IMR-90 (cell line): ENCODE results near the gene HFE. TPM values are rescaled to one million over a fixed set of nuclear protein-coding genes. Genes with fewer than 3 reads are reported as not detected.

Source experiments
- ATAC-seq: fragments of 200-7000 bp; cut with Tn5 transposase; 2 replicates; pipeline ENCODE4 v1.9.1; 2020; ENCODE audit warnings: low read depth, mild to moderate bottlenecking, moderate library complexity
- BruUV-seq: library from RNA; stranded (reverse); fragments of 400-500 nt; replicated peaks from 2 replicates; lab custom pipeline; 2021; lab: Mats Ljungman, UMichigan
- CTCF ChIA-PET: fragments of 300-600 bp; formaldehyde crosslinking; extraction: SDS; loops from one replicate; lab custom pipeline; 2021; ENCODE audit warnings: antibody characterized with exemption; lab: Yijun Ruan, JAX
- POLR2A ChIA-PET: fragments of 300-600 bp; sonication (Branson Sonifier 250); formaldehyde crosslinking; loops from one replicate; lab custom pipeline; 2022; ENCODE audit warnings: antibody characterized with exemption; ENCODE audit not compliant: unreplicated experiment; lab: Charles Lee
- DNase-seq: peaks from one replicate; pipeline ENCODE4 v3.0.0; 2013
- H2AFZ ChIP-seq: replicated peaks from 2 replicates; pipeline ENCODE3; 2013; ENCODE audit warnings: low read length, mild to moderate bottlenecking; ENCODE audit not compliant: poor library complexity
- H2AK5ac ChIP-seq: 2 replicates; pipeline ENCODE4 v1.6.1; 2013; ENCODE audit warnings: low read depth, low read length, inconsistent platforms
- H2AK9ac ChIP-seq: replicated peaks from 2 replicates; pipeline ENCODE3; 2013; ENCODE audit warnings: mild to moderate bottlenecking, low read depth, low read length, moderate library complexity; ENCODE audit not compliant: poor library complexity
- H2BK120ac ChIP-seq: 2 replicates; pipeline ENCODE4 v1.6.1; 2013; ENCODE audit warnings: low read depth, low read length, inconsistent platforms
- H2BK15ac ChIP-seq: 3 replicates; pipeline ENCODE4 v1.6.1; 2013; ENCODE audit warnings: low read depth, low read length, inconsistent platforms
- H2BK20ac ChIP-seq: 2 replicates; pipeline ENCODE4 v1.6.1; 2013; ENCODE audit warnings: low read depth, mild to moderate bottlenecking, inconsistent platforms, low read length, moderate library complexity
- H2BK5ac ChIP-seq: 2 replicates; pipeline ENCODE4 v1.6.1; 2013; ENCODE audit warnings: mild to moderate bottlenecking, low read depth, low read length, inconsistent platforms; ENCODE audit not compliant: poor library complexity, severe bottlenecking
- H3K14ac ChIP-seq: replicated peaks from 2 replicates; pipeline ENCODE4 v1.6.1; 2013; ENCODE audit warnings: low read depth, low read length, inconsistent platforms
- H3K18ac ChIP-seq: 2 replicates; pipeline ENCODE4 v1.6.1; 2013; ENCODE audit warnings: low read depth, low read length, control low read depth
- H3K23ac ChIP-seq: 2 replicates; pipeline ENCODE4 v1.6.1; 2013; ENCODE audit warnings: low read depth, low read length, inconsistent platforms
- H3K27ac ChIP-seq: 2 replicates; pipeline ENCODE4 v1.5.1; 2013; ENCODE audit warnings: mild to moderate bottlenecking, control low read depth, low read length; ENCODE audit not compliant: insufficient read depth
- H3K27me3 ChIP-seq: 2 replicates; pipeline ENCODE4 v1.6.1; 2013; ENCODE audit warnings: low read length; ENCODE audit not compliant: control insufficient read depth, insufficient read depth
- H3K36me3 ChIP-seq: 2 replicates; pipeline ENCODE4 v1.6.1; 2013; ENCODE audit warnings: low read length, mixed read lengths; ENCODE audit not compliant: control insufficient read depth, insufficient read depth
- H3K4ac ChIP-seq: 2 replicates; pipeline ENCODE4 v1.6.1; 2013; ENCODE audit warnings: low read depth, low read length, inconsistent platforms
- H3K4me1 ChIP-seq: 2 replicates; pipeline ENCODE4 v1.6.1; 2013; ENCODE audit warnings: low read length, mixed read lengths; ENCODE audit not compliant: control insufficient read depth, insufficient read depth
- H3K4me2 ChIP-seq: 2 replicates; pipeline ENCODE4 v1.6.1; 2013; ENCODE audit warnings: low read depth, mild to moderate bottlenecking, control low read depth, low read length, moderate library complexity
- H3K4me3 ChIP-seq: 2 replicates; pipeline ENCODE4 v1.5.1; 2013; ENCODE audit warnings: low read depth, mild to moderate bottlenecking, control low read depth, low read length, moderate library complexity; ENCODE audit not compliant: insufficient read depth
- H3K56ac ChIP-seq: 2 replicates; pipeline ENCODE4 v1.6.1; 2013; ENCODE audit warnings: low read length, inconsistent platforms; ENCODE audit not compliant: insufficient read depth; ENCODE audit errors: extremely low read depth
- H3K79me1 ChIP-seq, 2 experiments: 2 replicates each; pipeline ENCODE4 v1.6.1; 2013; ENCODE audit warnings: low read length in 2 of 2, inconsistent platforms in 1 of 2, low read depth in 1 of 2
- H3K9ac ChIP-seq: 2 replicates; pipeline ENCODE4 v1.6.1; 2013; ENCODE audit warnings: low read depth, low read length, control low read depth
- H3K9me1 ChIP-seq: 2 replicates; pipeline ENCODE4 v1.6.1; 2013; ENCODE audit warnings: low read length, inconsistent platforms; ENCODE audit not compliant: insufficient read depth
- H3K9me3 ChIP-seq: 2 replicates; pipeline ENCODE4 v1.6.1; 2013; ENCODE audit warnings: low read length; ENCODE audit not compliant: control insufficient read depth, insufficient read depth
- H4K20me1 ChIP-seq: 2 replicates; pipeline ENCODE4 v1.6.1; 2013; ENCODE audit warnings: low read length, inconsistent platforms; ENCODE audit not compliant: insufficient read depth
- H4K5ac ChIP-seq: 2 replicates; pipeline ENCODE4 v1.6.1; 2013; ENCODE audit warnings: mild to moderate bottlenecking, low read depth, low read length, control low read depth
- H4K8ac ChIP-seq, 2 experiments: 2 replicates each; pipeline ENCODE4 v1.6.1; 2013; ENCODE audit warnings: low read depth in 2 of 2, low read length in 2 of 2, control low read depth in 1 of 2, inconsistent platforms in 1 of 2
- H4K91ac ChIP-seq: 2 replicates; pipeline ENCODE4 v1.6.1; 2013; ENCODE audit warnings: low read depth, low read length, inconsistent platforms; ENCODE audit not compliant: insufficient read depth
- CEBPB ChIP-seq: IDR thresholded peaks from 2 replicates; pipeline ENCODE4 v1.6.1; 2012; ENCODE audit warnings: low read depth, low read length, improper control_type of control experiment
- CTCF ChIP-seq: conservative IDR thresholded peaks from 2 replicates; pipeline ENCODE4 v1.5.1; 2012; ENCODE audit warnings: mild to moderate bottlenecking, low read depth, low read length, improper control_type of control experiment
- ELK1 ChIP-seq: fragments of 150-350 bp; IDR thresholded peaks from 2 replicates; pipeline ENCODE4 v1.6.1; 2016; ENCODE audit warnings: low read depth, mild to moderate bottlenecking, low read length, moderate library complexity, borderline replicate concordance
- FOS ChIP-seq: fragments of 150-350 bp; IDR thresholded peaks from 2 replicates; pipeline ENCODE4 v1.6.1; 2016; ENCODE audit warnings: low read depth, low read length
- MAZ ChIP-seq: IDR thresholded peaks from 2 replicates; pipeline ENCODE4 v1.6.1; 2012; ENCODE audit warnings: low read depth, mild to moderate bottlenecking, low read length, improper control_type of control experiment, moderate library complexity, borderline replicate concordance
- MXI1 ChIP-seq: IDR thresholded peaks from 2 replicates; pipeline ENCODE4 v1.6.1; 2012; ENCODE audit warnings: low read depth, mild to moderate bottlenecking, low read length, moderate library complexity, borderline replicate concordance
- NFE2L2 ChIP-seq: fragments of 150-350 bp; IDR thresholded peaks from 2 replicates; pipeline ENCODE4 v1.6.1; 2016; ENCODE audit warnings: low read depth, mild to moderate bottlenecking, low read length
- POLR2A ChIP-seq: IDR thresholded peaks from 2 replicates; pipeline ENCODE4 v1.6.1; 2012; ENCODE audit warnings: mild to moderate bottlenecking, low read depth, low read length
- RAD21 ChIP-seq: IDR thresholded peaks from 2 replicates; pipeline ENCODE4 v1.6.1; 2012; ENCODE audit warnings: low read length, improper control_type of control experiment
- RFX5 ChIP-seq: IDR thresholded peaks from 2 replicates; pipeline ENCODE4 v1.8.0; 2012; ENCODE audit warnings: low read depth, mild to moderate bottlenecking, low read length, moderate library complexity
- SMC3 ChIP-seq: fragments of 150-350 bp; IDR thresholded peaks from 2 replicates; pipeline ENCODE4 v1.6.1; 2016; ENCODE audit warnings: low read depth, mild to moderate bottlenecking, antibody characterized with exemption, low read length, moderate library complexity
- WGBS, 2 experiments: methylation state at CpG; one replicate each; pipeline versions ENCODE4 v1.1.5 to v1.1.7; 2013; ENCODE audit warnings: missing lambda C conversion rate in 2 of 2; ENCODE audit not compliant: insufficient read length in 1 of 2; ENCODE audit errors: extremely low coverage in 2 of 2; 5-methylcytosine and 5-hydroxymethylcytosine counted together
- dilution Hi-C: fragments of 300-500 bp; cut with HindIII; formaldehyde crosslinking; loops from one replicate; pipeline ENCODE4 v1.14.3; 2018; ENCODE audit warnings: low sequenced_read_pairs; ENCODE audit not compliant: unreplicated experiment
- in situ Hi-C: fragments of 300-500 bp; cut with MboI; formaldehyde crosslinking; loops from 3 replicates; pipeline ENCODE4 v1.14.3; 2019; ENCODE audit warnings: low sequenced_read_pairs, inconsistent platforms, mixed read lengths
- intact Hi-C: fragments of 100-400 bp; cut with micrococcal nuclease; formaldehyde crosslinking; loops from 2 replicates; pipeline ENCODE4 v1.10.0; 2022
- polyA plus RNA-seq, 3 experiments: library from polyadenylated mRNA; depleted of rRNA; stranded (reverse); fragments of >200 nt; gene quantifications; 2 replicates each; pipeline ENCODE4 v1.2.3, GENCODE V29; 2012; ENCODE audit warnings: low replicate concordance in 1 of 3
- total RNA-seq: library from RNA; depleted of rRNA; stranded (reverse); fragments of >200 nt; gene quantifications from 2 replicates; pipeline ENCODE4 v1.2.3, GENCODE V29; 2012

Gene HFE
- total and polyA plus RNA-seq, 2 of the 4 experiments (the other 2 are of a cell fraction), result 14.9 to 15.7 TPM

- peaks cover 0 to 21% of the 10 kb centered on the region in 2 experiments; a peak in 3 of 4 replicates for H3K79me1 ChIP-seq
- ChIA-PET CTCF (interaction anchor here (1.4 to 1.9 kb wide), 3 partner anchors 22 to 59 kb away, joined by 3 to 7 read pairs (median 4); a partner anchor contains a TSS), POLR2A (interaction anchor here (0.6 to 4.9 kb wide), 18 partner anchors 9 to 1747 kb away, joined by 3 to 95 read pairs (median 8); a partner anchor contains a TSS)
- in situ Hi-C loops, result no loop called here
- H3K4ac ChIP-seq, result peak overlapping the region; percentile 49
- H3K4me2 ChIP-seq, result peak overlapping the region; percentile 73
- H4K91ac ChIP-seq, result peak overlapping the region; percentile 35; the same call in 1 of the 2 replicates
- H2AK5ac ChIP-seq, result no peak overlapping the region
- no peaks in the 10 kb centered on the region for H3K9me3 ChIP-seq
- no peak for TF ChIP-seq NFE2L2
- TF ChIP-seq RAD21, result no peak
- no peak for TF ChIP-seq POLR2A
- no peak for TF ChIP-seq CEBPB
- no peak for TF ChIP-seq ELK1
- TF ChIP-seq SMC3, result no peak
- TF ChIP-seq MXI1, result no peak
- TF ChIP-seq MAZ, result no peak
- no peak for TF ChIP-seq FOS
- no peak for TF ChIP-seq RFX5
- TF ChIP-seq CTCF, result no peak
- no peak overlapping the region for H4K5ac ChIP-seq
- 0 out of 4 replicates have a peak overlapping the region, but pooled peaks of 1 of the 2 experiments have one; percentile 8 for H4K8ac ChIP-seq
- peaks cover 35% of the 10 kb centered on the region for H4K20me1 ChIP-seq
- peak overlapping the region; percentile 83 for H3K4me3 ChIP-seq
- peak overlapping the region; percentile 98 for H3K9ac ChIP-seq
- no peak overlapping the region for H2AFZ ChIP-seq
- H2BK5ac ChIP-seq, result peak overlapping the region; percentile 70
- no peak overlapping the region for H2BK15ac ChIP-seq
- peaks cover 7% of the 10 kb centered on the region for H3K4me1 ChIP-seq
- BruUV-seq, result no TSS peak
- H3K36me3 ChIP-seq, result peaks cover 11% of the 10 kb centered on the region
- no peak overlapping the region for H2BK120ac ChIP-seq
- peak overlapping the region; percentile 73; the same call in 1 of the 2 replicates for H3K56ac ChIP-seq
- H3K27me3 ChIP-seq, result no peaks in the 10 kb centered on the region
- peak overlapping the region; percentile 20; the same call in 1 of the 2 replicates for H3K18ac ChIP-seq
- H3K9me1 ChIP-seq, result no peaks in the 10 kb centered on the region; the same call in 1 of the 2 replicates
- H3K14ac ChIP-seq, result peak overlapping the region; percentile 80
- peak overlapping the region; percentile 72 for H3K23ac ChIP-seq
- no peak for ATAC-seq
- H2AK9ac ChIP-seq, result peak overlapping the region; percentile 79
- no CpG with 5 or more reads among the region's 22 CpGs for WGBS, 2 experiments
- H2BK20ac ChIP-seq, result no peak overlapping the region
- DNase-seq, result no peak
- intact Hi-C loops, result loop anchor here (1.0 kb wide), 2 partner anchors 33 to 47 kb away; a partner anchor contains a TSS
- dilution Hi-C loops, result no loop called here
- H3K27ac ChIP-seq, result peak overlapping the region; percentile 86
Measured at GRCh38 chr6:26124781-26125685, 37.8 kb downstream of the HFE start.
